RPMI8226 (cell line): ENCODE results near the gene UNC93A.
"Not testable (repeated sequence)": the region's sequence is repeated elsewhere in the genome, so short reads cannot be mapped to it uniquely, and the experiment has no call there.

Experiments used
- DNase-seq: peaks from one replicate; pipeline ENCODE4 v3.0.0-alpha.2; 2015

Gene UNC93A

DNA sequence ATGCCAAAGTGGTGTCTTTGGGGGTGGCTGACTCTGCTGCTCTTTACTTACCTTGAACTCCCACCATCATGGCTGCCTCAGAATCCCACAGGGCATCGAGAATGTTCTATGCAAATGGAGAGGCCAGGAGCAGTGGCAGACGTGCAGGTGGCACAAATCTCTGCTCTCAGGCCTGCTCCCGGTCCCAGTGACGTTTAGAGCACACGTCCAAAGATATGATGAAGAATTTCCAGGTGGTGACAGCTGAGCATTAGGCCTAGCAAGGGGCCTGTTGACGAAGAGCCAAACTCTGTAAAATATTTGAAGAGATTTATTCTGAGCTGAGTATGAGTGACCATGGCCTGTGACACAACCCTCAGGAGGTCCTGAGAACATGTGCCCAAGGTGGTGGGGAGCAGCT is 19.0 kb upstream of the UNC93A start:
- DNase-seq = no peak

DNA sequence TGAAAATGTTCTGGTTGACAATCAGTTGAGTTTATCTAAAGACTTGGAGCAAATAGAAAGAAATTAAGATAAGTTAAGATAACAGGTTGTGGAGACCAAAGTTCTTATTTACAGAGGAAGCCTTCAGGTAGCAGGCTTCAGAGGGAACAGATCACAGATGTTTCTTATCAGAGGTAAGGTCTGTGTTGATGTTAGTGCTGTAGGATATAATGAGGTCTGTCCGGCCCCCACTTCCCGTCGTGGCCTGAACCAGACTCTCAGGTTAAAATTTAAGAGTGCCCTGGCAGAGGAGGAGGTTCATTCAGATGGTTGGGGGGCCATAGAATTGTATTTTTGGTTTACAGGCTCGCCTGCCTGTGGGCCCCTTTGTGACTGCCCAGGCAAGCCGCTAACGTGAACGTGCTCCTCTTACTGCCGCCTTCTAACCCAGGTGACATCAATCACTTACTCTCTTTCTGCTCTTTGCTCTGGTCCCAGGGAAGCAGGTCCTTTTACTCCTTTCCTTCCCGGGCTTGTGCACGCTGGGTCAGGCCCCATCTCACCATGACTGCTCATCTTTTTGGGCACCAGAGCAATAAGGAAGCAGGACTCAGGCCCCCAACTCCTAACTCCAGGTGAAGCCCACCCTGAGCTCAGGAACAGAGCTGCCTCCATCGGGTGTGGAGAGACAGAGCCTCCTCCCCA is 18.3 kb upstream of the UNC93A start:
- no peak for DNase-seq

GRCh38 chr6:167274270-167274669 is 16.8 kb upstream of the UNC93A start:
- DNase-seq = no peak

GRCh38 chr6:167275001-167275400 is 16.1 kb upstream of the UNC93A start:
- DNase-seq = no peak

DNA sequence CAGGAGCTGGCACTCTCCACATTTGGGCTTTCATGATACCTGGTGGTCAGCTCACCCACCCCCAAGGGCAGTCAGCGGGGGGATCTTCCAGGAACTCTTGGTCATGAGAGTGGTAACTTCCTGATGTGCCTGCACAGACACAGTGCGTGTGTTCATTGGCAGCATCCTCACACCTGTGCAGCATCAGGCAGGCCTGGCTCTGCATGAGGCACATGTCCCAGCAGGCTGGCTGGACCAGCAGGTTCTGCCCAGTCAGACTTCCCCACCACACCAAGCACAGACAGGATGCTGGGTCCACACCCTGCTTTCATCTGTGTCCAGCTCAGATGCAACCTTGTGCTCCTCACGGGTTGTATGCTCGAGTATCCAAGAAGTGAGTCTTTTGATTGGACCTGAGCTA is 15.7 kb upstream of the UNC93A start:
- DNase-seq = no peak

GRCh38 chr6:167276772-167277533 is 14.2 kb upstream of the UNC93A start:
- no peak for DNase-seq

- not testable (repeated sequence) for DNase-seq
Measured at GRCh38 chr6:167278173-167278940, 12.8 kb upstream of the UNC93A start.

DNA sequence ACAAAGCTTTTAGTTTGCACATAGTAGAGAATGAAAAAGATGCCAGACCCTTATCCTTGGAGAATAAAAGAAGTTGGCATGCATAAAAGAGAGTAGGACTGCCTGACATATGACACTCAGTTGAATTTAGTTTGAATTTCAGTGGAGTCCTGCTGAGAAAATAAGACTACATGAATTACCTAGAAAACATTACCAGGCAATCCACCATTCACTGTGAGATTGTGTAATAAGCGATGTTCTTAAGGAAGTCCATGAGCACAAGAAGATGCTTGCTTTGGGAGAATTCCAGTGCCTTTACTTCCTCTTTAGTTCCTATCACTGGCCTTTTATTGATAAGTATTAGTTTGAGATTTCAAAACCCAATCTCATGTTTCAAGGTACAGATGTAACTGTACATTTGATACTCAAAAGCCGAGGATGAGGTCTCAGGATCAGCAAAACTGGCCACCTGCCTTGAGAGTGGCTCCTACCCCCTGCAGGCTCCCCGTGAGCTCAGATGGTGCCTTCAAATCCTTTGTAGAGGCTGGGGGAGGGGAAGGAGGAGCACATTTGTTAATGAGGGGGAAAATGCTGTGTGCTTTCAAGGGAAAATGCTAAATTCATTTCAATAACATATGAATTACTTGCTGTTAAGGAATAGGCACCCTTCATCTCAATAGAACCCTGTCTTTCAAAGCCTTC is 11.2 kb upstream of the UNC93A start:
- no peak for DNase-seq

GRCh38 chr6:167280466-167280865 is 10.6 kb upstream of the UNC93A start:
- DNase-seq = not testable (repeated sequence)

DNA sequence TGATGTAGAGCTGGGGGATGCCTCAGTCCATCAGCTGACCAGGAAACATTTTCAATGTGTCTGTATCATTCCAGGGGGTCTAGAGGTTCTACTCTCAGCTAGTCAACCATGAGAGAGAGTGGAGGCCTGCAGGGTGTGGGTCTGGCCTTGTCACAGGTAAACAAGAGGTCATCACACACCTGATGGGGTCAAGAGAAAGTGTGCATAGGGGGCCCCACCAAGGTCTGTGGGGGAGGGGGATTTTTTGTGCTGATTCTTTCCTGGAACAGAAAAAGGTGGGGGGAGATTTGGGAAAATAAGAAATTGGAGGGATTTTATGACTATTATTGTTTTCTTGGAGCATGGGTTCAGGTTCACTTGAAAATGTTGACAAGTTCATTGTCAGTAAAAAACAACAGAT is 8.9 kb upstream of the UNC93A start:
- DNase-seq = no peak

DNA sequence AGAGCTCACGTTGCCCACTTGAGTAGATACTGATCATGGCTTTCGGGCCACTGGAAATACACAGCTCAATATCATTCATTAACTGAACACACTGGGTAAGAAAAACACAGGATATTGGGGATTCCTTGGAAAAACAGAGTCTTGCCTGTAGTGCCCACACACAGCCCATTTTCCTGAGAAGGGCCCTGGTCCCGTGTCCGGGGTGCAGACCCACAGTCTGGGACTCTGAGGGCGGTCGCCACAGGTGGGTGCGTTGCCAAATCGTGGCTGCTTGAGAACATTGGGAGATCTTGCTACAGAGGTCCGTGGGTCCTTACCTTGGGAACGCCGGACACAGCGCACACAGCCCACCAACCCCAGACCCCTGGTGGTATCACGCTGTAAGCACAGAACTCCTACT is 6.5 kb upstream of the UNC93A start:
- not testable (repeated sequence) for DNase-seq

GRCh38 chr6:167285077-167285770 is 5.9 kb upstream of the UNC93A start:
- DNase-seq = no peak

GRCh38 chr6:167287513-167288048 is 3.5 kb upstream of the UNC93A start:
- DNase-seq = no peak

GRCh38 chr6:167288591-167289225 is 2.4 kb upstream of the UNC93A start:
- DNase-seq = peak; percentile 30

- DNase-seq = not testable (repeated sequence)
Measured at GRCh38 chr6:167289291-167289690, 1.8 kb upstream of the UNC93A start.

DNA sequence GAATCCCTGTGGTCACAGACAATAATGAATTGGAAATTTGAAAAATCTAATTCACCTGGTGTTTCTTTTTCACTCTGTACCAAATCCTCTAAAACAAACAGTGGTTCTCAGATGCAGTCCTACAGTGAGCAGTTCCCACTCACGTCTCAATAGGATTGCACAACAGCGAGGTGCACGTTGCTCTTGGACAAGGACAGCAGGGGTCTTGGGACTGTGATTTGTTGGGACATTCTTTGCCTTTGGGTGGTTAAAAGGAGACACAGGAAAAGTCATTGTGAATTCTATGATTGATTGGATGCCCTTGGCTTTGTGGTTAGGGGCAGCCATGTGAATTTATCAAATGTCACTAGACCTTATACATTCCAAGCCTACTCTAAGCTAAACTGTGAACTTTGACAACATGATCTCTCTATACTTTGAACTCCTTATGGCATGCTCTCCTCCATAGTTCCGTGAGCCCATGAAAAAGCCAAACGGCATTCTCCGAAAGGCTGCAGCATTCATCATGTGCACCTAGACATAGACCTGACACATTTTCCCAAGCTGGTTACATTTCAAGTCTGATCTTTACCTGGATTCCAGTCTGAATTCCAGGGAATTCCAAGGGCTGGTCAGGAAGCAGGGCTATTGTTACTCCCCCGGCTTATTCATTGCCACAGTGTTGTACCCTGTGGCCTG is 647 bp downstream of the UNC93A start:
- DNase-seq = no peak

- no peak for DNase-seq
Measured at GRCh38 chr6:167292301-167293087, 1.4 kb downstream of the UNC93A start.

- no peak for DNase-seq
Measured at GRCh38 chr6:167293088-167293589, 2.0 kb downstream of the UNC93A start.

DNA sequence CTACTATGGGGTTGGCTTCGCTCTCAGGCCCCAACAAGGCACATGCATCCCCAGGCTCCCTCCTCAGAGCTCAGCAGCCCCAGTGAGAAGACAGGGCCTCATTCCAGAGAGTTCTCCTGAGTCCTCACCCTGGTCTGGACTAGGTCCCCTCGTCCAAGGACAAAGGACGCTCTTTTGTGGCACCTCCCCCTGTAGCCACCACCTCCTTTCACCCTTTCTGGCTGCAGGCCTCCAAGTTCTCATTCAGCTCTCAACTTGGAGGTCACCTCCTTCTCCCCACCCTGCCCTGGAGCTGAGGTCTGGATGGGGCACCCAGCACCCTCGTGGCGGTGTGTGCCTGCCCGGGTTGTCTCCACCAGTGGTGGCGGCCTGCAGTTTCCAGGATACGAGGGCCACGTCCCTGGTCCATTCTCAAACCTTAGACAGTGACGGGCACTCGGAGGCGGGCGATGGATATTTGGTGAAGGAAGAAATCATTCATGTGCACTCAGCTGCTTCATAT is 2.5 kb downstream of the UNC93A start:
- no peak for DNase-seq

DNA sequence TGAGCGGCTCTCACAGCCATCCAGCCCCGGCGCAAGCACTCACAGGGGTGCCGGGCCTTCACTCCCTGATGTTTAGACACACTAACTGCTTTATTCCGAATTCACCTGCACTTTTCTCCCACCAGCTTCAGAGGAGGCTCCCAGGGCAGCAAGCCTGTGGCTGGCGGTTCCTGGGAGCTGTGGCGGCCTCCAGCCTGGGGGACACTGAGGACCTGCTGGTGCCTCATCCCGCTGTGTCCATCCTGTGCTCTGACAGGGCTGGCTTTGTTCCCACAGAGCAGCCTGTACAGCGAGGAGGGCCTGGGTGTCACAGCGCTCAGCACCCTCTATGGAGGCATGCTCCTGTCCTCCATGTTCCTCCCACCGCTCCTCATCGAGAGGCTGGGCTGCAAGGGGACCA is 3.1 kb downstream of the UNC93A start:
- DNase-seq = no peak
